ENCODE measurements around the gene SZT2.

The SZT2 gene

DNA sequence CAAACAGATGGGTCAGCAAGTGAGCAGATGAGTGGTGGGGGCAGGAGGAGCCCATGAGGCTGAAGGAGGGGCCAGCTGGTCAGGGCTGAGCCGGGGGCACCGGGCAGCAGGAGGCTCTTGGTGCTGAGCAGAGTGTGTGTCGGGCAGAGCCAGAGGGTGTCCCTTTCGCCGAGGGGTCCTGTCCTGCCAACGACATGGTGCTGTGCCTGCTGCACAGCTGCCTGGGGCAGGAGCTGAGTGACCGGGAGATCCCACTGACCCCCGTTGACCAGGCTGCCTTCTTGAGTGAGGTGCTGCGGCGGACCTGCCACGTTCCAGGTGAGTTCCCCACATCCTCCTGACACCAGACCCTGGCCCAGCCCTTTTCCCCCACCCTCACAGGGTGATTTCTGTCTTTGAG, 36.5 kb downstream of the SZT2 start:
- Histone ChIP-seq H3K4me3 (ENCODE audit: low read depth, low read length) (no peak overlapping the region), H3K27me3 (replicated peaks) (no peaks in the 10 kb centered on the region), H3K27ac (no peak overlapping the region), H3K36me3 (replicated peaks) (peaks cover 85% of the 10 kb centered on the region)
- no peak for DNase-seq
- in situ Hi-C loops (cut with HindIII; ENCODE audit: low pct_ligation_motif_present, low sequenced_read_pairs) = no loop called here
- TF ChIP-seq, protein P1, sequence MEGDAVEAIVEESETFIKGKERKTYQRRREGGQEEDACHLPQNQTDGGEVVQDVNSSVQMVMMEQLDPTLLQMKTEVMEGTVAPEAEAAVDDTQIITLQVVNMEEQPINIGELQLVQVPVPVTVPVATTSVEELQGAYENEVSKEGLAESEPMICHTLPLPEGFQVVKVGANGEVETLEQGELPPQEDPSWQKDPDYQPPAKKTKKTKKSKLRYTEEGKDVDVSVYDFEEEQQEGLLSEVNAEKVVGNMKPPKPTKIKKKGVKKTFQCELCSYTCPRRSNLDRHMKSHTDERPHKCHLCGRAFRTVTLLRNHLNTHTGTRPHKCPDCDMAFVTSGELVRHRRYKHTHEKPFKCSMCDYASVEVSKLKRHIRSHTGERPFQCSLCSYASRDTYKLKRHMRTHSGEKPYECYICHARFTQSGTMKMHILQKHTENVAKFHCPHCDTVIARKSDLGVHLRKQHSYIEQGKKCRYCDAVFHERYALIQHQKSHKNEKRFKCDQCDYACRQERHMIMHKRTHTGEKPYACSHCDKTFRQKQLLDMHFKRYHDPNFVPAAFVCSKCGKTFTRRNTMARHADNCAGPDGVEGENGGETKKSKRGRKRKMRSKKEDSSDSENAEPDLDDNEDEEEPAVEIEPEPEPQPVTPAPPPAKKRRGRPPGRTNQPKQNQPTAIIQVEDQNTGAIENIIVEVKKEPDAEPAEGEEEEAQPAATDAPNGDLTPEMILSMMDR (IDR thresholded peaks at IDR 0.05; ENCODE audit: low read depth, low read length, missing control alignments) = no peak

DNA sequence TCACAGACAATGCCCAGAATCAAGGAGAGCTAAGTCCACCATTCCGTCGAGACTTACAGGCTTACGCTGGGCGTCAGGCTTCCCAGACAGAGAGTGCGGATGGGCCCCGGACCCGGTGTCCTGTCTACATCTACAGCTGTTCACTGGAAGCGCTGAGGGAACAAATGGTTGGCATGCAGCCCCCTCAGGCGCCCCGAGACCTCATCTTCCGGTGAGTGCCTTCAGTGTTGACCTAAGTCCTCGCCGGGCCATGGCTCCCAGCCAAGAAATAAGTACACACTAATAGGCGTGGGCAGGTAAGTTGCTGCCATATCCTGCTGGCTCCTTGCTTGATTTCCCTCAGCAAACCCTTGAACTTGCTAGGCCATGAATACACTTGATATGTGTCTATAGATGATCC, 37.8 kb downstream of the SZT2 start:
- Histone ChIP-seq H3K27me3 (replicated peaks) (no peaks in the 10 kb centered on the region), H3K27ac (no peak overlapping the region), H3K36me3 (replicated peaks) (peaks cover 90% of the 10 kb centered on the region), H3K4me3 (ENCODE audit: low read depth, low read length) (no peak overlapping the region)
- DNase-seq = no peak
- TF ChIP-seq, protein P1 (IDR thresholded peaks at IDR 0.05; ENCODE audit: low read depth, low read length, missing control alignments) = no peak
- in situ Hi-C loops (cut with HindIII; ENCODE audit: low pct_ligation_motif_present, low sequenced_read_pairs) = no loop called here

DNA sequence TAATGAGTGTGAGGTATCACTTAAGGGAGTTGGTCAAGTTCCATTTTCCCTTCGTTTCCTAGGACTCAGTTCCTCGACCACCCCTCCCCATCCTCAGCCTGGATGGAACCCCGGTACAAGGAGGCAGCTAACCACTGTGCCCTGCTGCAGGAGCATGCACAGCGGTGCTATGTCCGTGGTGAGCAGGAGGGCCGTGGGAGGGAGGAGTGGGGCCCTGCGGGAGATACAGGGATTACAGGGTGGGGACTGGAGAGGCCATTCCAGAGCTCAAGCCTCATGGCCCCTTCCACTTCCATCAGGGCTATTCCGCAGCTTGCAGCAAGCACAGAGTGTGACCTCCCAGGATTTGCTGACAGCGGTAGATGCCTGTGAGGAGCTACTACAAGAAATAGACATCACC, 38.2 kb downstream of the SZT2 start:
- Histone ChIP-seq H3K27ac (no peak overlapping the region), H3K27me3 (replicated peaks) (no peaks in the 10 kb centered on the region), H3K4me3 (ENCODE audit: low read depth, low read length) (no peak overlapping the region), H3K36me3 (replicated peaks) (peaks cover 91% of the 10 kb centered on the region)
- in situ Hi-C loops (cut with HindIII; ENCODE audit: low pct_ligation_motif_present, low sequenced_read_pairs) = no loop called here
- TF ChIP-seq, protein P1 (IDR thresholded peaks at IDR 0.05; ENCODE audit: low read depth, low read length, missing control alignments) = no peak
- DNase-seq = no peak

DNA sequence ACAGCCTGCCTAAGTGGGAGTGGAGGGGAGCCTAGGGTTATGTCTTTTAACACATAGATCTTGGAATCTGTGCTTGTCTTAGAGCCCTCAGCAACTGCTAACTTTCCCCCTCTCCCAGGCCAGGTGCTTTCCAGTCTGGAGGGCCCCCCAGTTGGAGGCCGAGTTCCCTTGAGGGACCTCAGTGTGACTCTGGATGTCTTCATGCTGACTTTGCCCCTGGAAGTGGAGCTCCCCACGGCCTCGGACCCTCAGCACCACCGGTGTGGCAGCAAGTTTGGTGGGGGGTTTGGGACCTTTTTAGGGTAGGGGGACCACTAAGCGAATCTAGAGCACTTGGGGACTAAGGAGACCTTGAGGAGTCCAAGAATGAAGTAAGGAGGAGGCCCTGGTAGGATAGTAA, 41.1 kb downstream of the SZT2 start:
- H3K27ac ChIP-seq = no peak overlapping the region
- no peak for DNase-seq
- TF ChIP-seq, protein P1 (IDR thresholded peaks at IDR 0.05; ENCODE audit: low read depth, low read length, missing control alignments) = no peak
- H3K36me3 ChIP-seq (replicated peaks) = peaks cover 96% of the 10 kb centered on the region
- no peaks in the 10 kb centered on the region for H3K27me3 ChIP-seq (replicated peaks)
- in situ Hi-C loops (cut with HindIII; ENCODE audit: low pct_ligation_motif_present, low sequenced_read_pairs) = no loop called here
- H3K4me3 ChIP-seq (ENCODE audit: low read depth, low read length) = no peak overlapping the region

DNA sequence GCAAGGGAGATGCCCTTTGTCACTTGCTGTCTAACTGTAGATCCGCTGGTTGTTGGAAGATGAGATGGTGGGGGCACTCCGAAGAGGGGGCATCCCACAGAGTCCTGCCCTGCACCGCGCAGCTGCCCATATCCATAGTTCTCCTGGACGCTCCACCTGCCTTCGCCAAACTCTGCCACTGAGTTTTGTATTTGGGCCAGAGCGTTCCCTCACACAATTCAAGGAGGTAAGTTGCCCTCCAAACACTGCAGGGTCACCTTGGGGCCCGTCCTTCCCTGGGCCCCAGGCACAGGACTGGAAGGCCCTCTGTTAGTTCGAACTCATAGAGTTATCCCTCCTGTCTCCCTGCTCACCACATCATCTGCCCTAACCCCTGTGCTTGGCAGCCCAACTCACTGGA, 42.0 kb downstream of the SZT2 start:
- no peak for DNase-seq
- H3K4me3 ChIP-seq (ENCODE audit: low read depth, low read length) = no peak overlapping the region
- in situ Hi-C loops (cut with HindIII; ENCODE audit: low pct_ligation_motif_present, low sequenced_read_pairs) = no loop called here
- peaks cover 90% of the 10 kb centered on the region for H3K36me3 ChIP-seq (replicated peaks)
- TF ChIP-seq, protein P1 (IDR thresholded peaks at IDR 0.05; ENCODE audit: low read depth, low read length, missing control alignments) = no peak
- H3K27ac ChIP-seq = no peak overlapping the region
- no peaks in the 10 kb centered on the region for H3K27me3 ChIP-seq (replicated peaks)

DNA sequence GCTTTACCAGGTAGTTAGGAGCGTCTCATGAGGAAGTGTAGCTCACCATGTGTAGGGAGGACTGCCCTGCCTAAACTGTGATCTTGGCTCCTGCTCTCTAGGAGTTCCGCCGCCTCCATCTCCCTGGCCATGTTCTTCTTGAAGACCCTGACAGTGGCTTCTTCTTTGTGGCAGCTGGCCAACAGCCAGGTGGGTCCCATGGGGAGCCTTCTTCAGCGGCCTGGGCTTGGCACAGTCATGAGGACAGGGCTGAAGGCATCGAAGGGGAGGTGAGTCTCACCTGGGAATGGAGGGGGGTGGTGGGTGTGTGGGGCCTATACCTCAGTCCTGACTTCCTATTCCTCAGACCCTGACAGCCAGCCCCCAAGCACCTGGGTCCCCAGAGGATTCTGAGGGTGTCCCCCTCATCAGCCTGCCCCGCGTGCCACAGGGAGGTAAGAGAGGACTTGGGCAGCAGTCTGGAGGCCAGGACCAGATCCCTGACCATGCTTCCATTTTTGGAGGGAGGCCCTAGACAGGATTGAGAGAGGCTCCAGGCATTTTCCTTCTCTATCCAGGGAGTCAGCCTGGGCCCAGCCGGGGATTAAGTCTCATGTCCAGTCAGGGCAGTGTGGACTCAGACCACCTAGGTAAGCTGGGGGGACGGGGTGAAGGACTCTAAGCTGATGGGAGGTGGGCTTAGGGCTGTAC, 42.6 kb downstream of the SZT2 start:
- Histone ChIP-seq H3K36me3 (replicated peaks) (peaks cover 84% of the 10 kb centered on the region), H3K27ac (no peak overlapping the region), H3K4me3 (ENCODE audit: low read depth, low read length) (no peak overlapping the region), H3K27me3 (replicated peaks) (no peaks in the 10 kb centered on the region)
- DNase-seq = no peak
- in situ Hi-C loops (cut with HindIII; ENCODE audit: low pct_ligation_motif_present, low sequenced_read_pairs) = no loop called here
- TF ChIP-seq, protein P1 (IDR thresholded peaks at IDR 0.05; ENCODE audit: low read depth, low read length, missing control alignments) = no peak
